A673 (cell line): ENCODE data around the gene OCIAD1. TPM values are rescaled to one million over a fixed set of nuclear protein-coding genes. Genes with fewer than 3 reads are reported as not detected.

ENCODE experiments used
- BruUV-seq: library from RNA; stranded (reverse); fragments of 400-500 nt; replicated peaks from 2 replicates; lab custom pipeline; 2021; lab: Mats Ljungman, UMichigan
- CTCF ChIA-PET: fragments of 300-600 bp; sonication (Branson Sonifier 250); formaldehyde crosslinking; loops from one replicate; lab custom pipeline; 2022; ENCODE audit warnings: antibody characterized with exemption; lab: Charles Lee
- POLR2A ChIA-PET: fragments of 300-600 bp; sonication (Branson Sonifier 250); formaldehyde crosslinking; loops from one replicate; lab custom pipeline; 2022; ENCODE audit warnings: antibody characterized with exemption; ENCODE audit not compliant: low non-redundant PET; lab: Charles Lee
- DNase-seq: peaks from one replicate; pipeline ENCODE4 v3.0.0-alpha.2; 2015; ENCODE audit warnings: low spot score
- H3K27ac ChIP-seq: fragments of 200-600 bp; sonication (generic); 2 replicates; pipeline ENCODE4 v1.5.1; 2016; ENCODE audit warnings: mixed run types, low read depth, mild to moderate bottlenecking, mixed read lengths, antibody characterized with exemption, low read length; ENCODE audit not compliant: poor library complexity, severe bottlenecking
- H3K27me3 ChIP-seq: fragments of 200-600 bp; sonication (generic); replicated peaks from 2 replicates; pipeline ENCODE4 v1.6.1; 2017; ENCODE audit warnings: mixed run types, low read depth, mild to moderate bottlenecking, mixed read lengths, antibody characterized with exemption, low read length; ENCODE audit not compliant: insufficient read depth, poor library complexity
- H3K36me3 ChIP-seq: fragments of 200-600 bp; sonication (generic); 2 replicates; pipeline ENCODE4 v1.6.1; 2016; ENCODE audit warnings: mixed run types, mild to moderate bottlenecking, mixed read lengths, antibody characterized with exemption, low read length; ENCODE audit not compliant: insufficient read depth, poor library complexity, severe bottlenecking
- H3K4me1 ChIP-seq: fragments of 200-600 bp; sonication (generic); 2 replicates; pipeline ENCODE4 v1.6.1; 2017; ENCODE audit warnings: mixed run types, mild to moderate bottlenecking, mixed read lengths, antibody characterized with exemption, low read length; ENCODE audit not compliant: insufficient read depth, poor library complexity, severe bottlenecking
- H3K4me3 ChIP-seq: fragments of 200-600 bp; sonication (generic); 2 replicates; pipeline ENCODE4 v1.5.1; 2016; ENCODE audit warnings: low read depth, mixed run types, mild to moderate bottlenecking, mixed read lengths, low read length; ENCODE audit not compliant: poor library complexity, severe bottlenecking
- H3K9me3 ChIP-seq: fragments of 200-600 bp; sonication (generic); 2 replicates; pipeline ENCODE4 v1.6.1; 2016; ENCODE audit warnings: mixed run types, low read depth, mild to moderate bottlenecking, mixed read lengths, antibody characterized with exemption, low read length; ENCODE audit not compliant: poor library complexity, severe bottlenecking
- CTCF ChIP-seq: fragments of 300-800, 200-600 bp; sonication (generic); conservative IDR thresholded peaks from 2 replicates; pipeline ENCODE4 v1.5.1; 2017; ENCODE audit warnings: low read depth, mild to moderate bottlenecking, antibody characterized with exemption, low read length, moderate library complexity, mixed read lengths
- EZH2 ChIP-seq: fragments of 200-600 bp; sonication (generic); IDR thresholded peaks from 2 replicates; pipeline ENCODE4 v1.6.1; 2017; ENCODE audit warnings: borderline replicate concordance, low read depth, mild to moderate bottlenecking, mixed read lengths, antibody characterized with exemption, low read length; ENCODE audit not compliant: poor library complexity, severe bottlenecking
- intact Hi-C: fragments of 100-400 bp; cut with micrococcal nuclease; formaldehyde crosslinking; loops from one replicate; pipeline ENCODE4 v1.10.0; 2022; ENCODE audit not compliant: unreplicated experiment
- total RNA-seq: library from RNA; stranded (reverse); gene quantifications from 2 replicates; pipeline ENCODE4 v1.2.3, GENCODE V29; 2021

Gene OCIAD1
- total RNA-seq, 1 experiment from 2014 or later = 138 TPM

GRCh38 chr4:48854982-48855381, 24.1 kb downstream of the OCIAD1 start:
- Histone ChIP-seq H3K4me1 (no peaks in the 10 kb centered on the region), H3K27me3 (no peaks in the 10 kb centered on the region), H3K36me3 (peaks cover 27% of the 10 kb centered on the region), H3K9me3 (no peaks in the 10 kb centered on the region), H3K4me3 (no peak overlapping the region), H3K27ac (no peak overlapping the region)
- ChIA-PET POLR2A (no interaction called here), CTCF (no interaction called here)
- BruUV-seq = no TSS peak
- intact Hi-C loops = no loop called here
- no peak for TF ChIP-seq CTCF
- TF ChIP-seq EZH2 = no peak
- no peak for DNase-seq

- intact Hi-C loops = no loop called here
- no peak overlapping the region for H3K4me3 ChIP-seq
- no peaks in the 10 kb centered on the region for H3K4me1 ChIP-seq
- H3K36me3 ChIP-seq = peaks cover 24% of the 10 kb centered on the region
- no peaks in the 10 kb centered on the region for H3K9me3 ChIP-seq
- BruUV-seq = no TSS peak
- CTCF ChIA-PET = no interaction called here
- no peak for DNase-seq
- POLR2A ChIA-PET = no interaction called here
- TF ChIP-seq EZH2 = no peak
- TF ChIP-seq CTCF = no peak
- H3K27me3 ChIP-seq = no peaks in the 10 kb centered on the region
- H3K27ac ChIP-seq = no peak overlapping the region
These were observed 27.2 kb downstream of the OCIAD1 start for GRCh38 chr4:48858130-48858529.

- ChIA-PET CTCF (no interaction called here), POLR2A (no interaction called here)
- H3K27ac ChIP-seq = no peak overlapping the region
- TF ChIP-seq EZH2 (no peak), CTCF (no peak)
- peaks cover 22% of the 10 kb centered on the region for H3K36me3 ChIP-seq
- BruUV-seq = no TSS peak
- no peaks in the 10 kb centered on the region for H3K9me3 ChIP-seq
- intact Hi-C loops = no loop called here
- no peak for DNase-seq
- H3K4me1 ChIP-seq = no peaks in the 10 kb centered on the region
- H3K27me3 ChIP-seq = no peaks in the 10 kb centered on the region
- H3K4me3 ChIP-seq = no peak overlapping the region
These were observed 31.1 kb downstream of the OCIAD1 start for GRCh38 chr4:48862038-48862437.
